Keratinocyte (primary cell): ENCODE results near the gene CDH16. TPM values are rescaled to one million over a fixed set of nuclear protein-coding genes. Genes with fewer than 3 reads are reported as not detected.

ENCODE experiments used
- DNase-seq: peaks from one replicate; pipeline ENCODE4 v3.0.0-alpha.2; 2011; ENCODE audit warnings: low read depth, missing footprints, low spot score
- FAIRE-seq: peaks from 2 replicates; lab custom pipeline; 2011; peaks lifted over from hg19 to GRCh38; lab: Jason Lieb, UNC
- H2AFZ ChIP-seq: 2 replicates; pipeline ENCODE4 v1.6.0; 2012; ENCODE audit warnings: low read length, control low read depth, inconsistent platforms; ENCODE audit not compliant: control insufficient read depth
- H3K27ac ChIP-seq: 2 replicates; pipeline ENCODE4 v1.5.1; 2011; ENCODE audit warnings: low read length; ENCODE audit not compliant: control insufficient read depth, insufficient read depth
- H3K27me3 ChIP-seq: 3 replicates; pipeline ENCODE4 v1.6.0; 2011; ENCODE audit warnings: low read length; ENCODE audit not compliant: control insufficient read depth, insufficient read depth; ENCODE audit errors: extremely low read depth
- H3K36me3 ChIP-seq, 2 experiments: 2 replicates in 1 of 2; 3 replicates in 1 of 2; pipeline ENCODE4 v1.5.1; 2011; ENCODE audit warnings: low read length in 2 of 2, mild to moderate bottlenecking in 1 of 2; ENCODE audit not compliant: control insufficient read depth in 2 of 2, insufficient read depth in 2 of 2; ENCODE audit errors: extremely low read depth in 1 of 2
- H3K4me1 ChIP-seq: 3 replicates; pipeline ENCODE4 v1.5.1; 2011; ENCODE audit warnings: low read length; ENCODE audit not compliant: control insufficient read depth, insufficient read depth; ENCODE audit errors: extremely low read depth
- H3K4me2 ChIP-seq: 3 replicates; pipeline ENCODE4 v1.6.0; 2011; ENCODE audit warnings: low read depth, low read length; ENCODE audit not compliant: control insufficient read depth, insufficient read depth; ENCODE audit errors: extremely low read depth
- H3K4me3 ChIP-seq, 3 experiments: fragments of 200-600 bp in 1 of 3; sonication (generic) in 1 of 3; 2 replicates in 2 of 3; 3 replicates in 1 of 3; pipeline ENCODE4 v1.5.1; 2011 to 2016; ENCODE audit warnings: low read length in 3 of 3, mild to moderate bottlenecking in 3 of 3, control low read depth in 2 of 3, inconsistent platforms in 1 of 3, low read depth in 1 of 3, mixed read lengths in 1 of 3, mixed run types in 1 of 3, moderate library complexity in 1 of 3; ENCODE audit not compliant: control insufficient read depth in 2 of 3, insufficient read depth in 2 of 3; ENCODE audit errors: extremely low read depth in 1 of 3
- H3K79me2 ChIP-seq: 2 replicates; pipeline ENCODE4 v1.6.0; 2012; ENCODE audit warnings: low read length; ENCODE audit not compliant: control insufficient read depth, insufficient read depth
- H3K9ac ChIP-seq: 3 replicates; pipeline ENCODE4 v1.6.0; 2011; ENCODE audit warnings: low read length; ENCODE audit not compliant: control insufficient read depth, insufficient read depth; ENCODE audit errors: extremely low read depth
- H3K9me1 ChIP-seq: 3 replicates; pipeline ENCODE4 v1.6.0; 2011; ENCODE audit warnings: low read length; ENCODE audit not compliant: control insufficient read depth, insufficient read depth; ENCODE audit errors: extremely low read depth
- H3K9me3 ChIP-seq: 2 replicates; pipeline ENCODE4 v1.5.1; 2012; ENCODE audit warnings: low read depth, low read length; ENCODE audit not compliant: control insufficient read depth
- H4K20me1 ChIP-seq: 3 replicates; pipeline ENCODE4 v1.6.0; 2011; ENCODE audit warnings: low read length; ENCODE audit not compliant: control insufficient read depth, insufficient read depth; ENCODE audit errors: extremely low read depth
- CTCF ChIP-seq, 3 experiments: IDR thresholded peaks in 1 of 3; conservative IDR thresholded peaks in 1 of 3; optimal IDR thresholded peaks in 1 of 3; 2 replicates in 2 of 3; 3 replicates in 1 of 3; pipeline versions ENCODE3 to v1.5.1; 2011; ENCODE audit warnings: low read length in 3 of 3, mild to moderate bottlenecking in 3 of 3, moderate library complexity in 2 of 3, control low read depth in 1 of 3, inconsistent platforms in 1 of 3; ENCODE audit not compliant: insufficient read depth in 2 of 3; ENCODE audit errors: extremely low read depth in 1 of 3
- EZH2 ChIP-seq: IDR thresholded peaks from one replicate; pipeline ENCODE4 v1.6.1; 2012; ENCODE audit warnings: inconsistent platforms, mild to moderate bottlenecking, low read length, moderate library complexity
- dilution Hi-C: fragments of 300-500 bp; cut with MboI; formaldehyde crosslinking; loops from one replicate; pipeline ENCODE4 v1.7.0; 2020; ENCODE audit warnings: low sequenced_read_pairs; ENCODE audit not compliant: extremely low pct_ligation_motif_present
- polyA plus RNA-seq, 5 experiments: library from polyadenylated mRNA; depleted of rRNA in 3 of 5; stranded (reverse) in 3 of 5; stranded (forward) in 1 of 5; unstranded in 1 of 5; fragments of >200 nt; gene quantifications; 1 replicate in 1 of 5; 2 replicates in 3 of 5; 3 replicates in 1 of 5; pipeline versions ENCODE4 v1.2.1 to v1.2.3, GENCODE V29; 2011 to 2012; ENCODE audit warnings: missing spikeins in 2 of 5, low read depth in 1 of 5, low replicate concordance in 1 of 5

The CDH16 gene
- polyA plus RNA-seq, 1 donor (not counting 4 experiments of a cell fraction or from before 2014, with no cell fraction given), result 0.45 TPM

DNA sequence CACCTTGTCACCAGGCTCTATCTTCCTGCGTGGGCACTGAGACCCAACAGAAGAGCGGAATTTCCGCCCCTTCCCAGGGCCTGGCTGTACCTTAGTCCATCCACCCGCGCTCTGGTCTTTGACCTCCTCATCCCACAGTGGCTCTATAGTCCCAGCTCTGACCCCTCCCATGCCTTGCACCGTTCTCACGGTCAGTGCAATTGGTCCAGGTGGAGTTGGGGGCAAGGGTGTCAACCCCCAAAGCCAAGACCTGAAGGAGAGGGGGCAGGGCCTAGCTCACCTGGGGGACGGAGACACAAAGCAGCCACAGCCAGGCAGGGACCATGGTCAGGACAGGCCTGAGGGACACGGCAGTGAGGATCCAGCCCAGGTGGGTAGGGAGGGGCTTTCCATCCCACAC, 944 bp downstream of the CDH16 start:
- no peak overlapping the region for H3K9ac ChIP-seq
- no peak overlapping the region for H2AFZ ChIP-seq
- H3K79me2 ChIP-seq, result no peaks in the 10 kb centered on the region
- peaks cover 3% of the 10 kb centered on the region for H3K4me1 ChIP-seq
- no peak overlapping the region for H3K4me2 ChIP-seq
- no peak for TF ChIP-seq EZH2
- TF ChIP-seq CTCF (optimal IDR thresholded peaks at IDR 0.05 in 1 of 3, IDR thresholded peaks at IDR 0.05 in 1 of 3, conservative IDR thresholded peaks at IDR 0.05 in 1 of 3; ENCODE audit: extremely low read depth in 1 of 3, insufficient read depth in 2 of 3, low read length in 3 of 3), result no peak
- H3K27ac ChIP-seq, result no peak overlapping the region
- dilution Hi-C loops, result no loop called here
- H3K9me1 ChIP-seq, result no peaks in the 10 kb centered on the region
- H3K4me3 ChIP-seq, result no peak overlapping the region
- no peaks in the 10 kb centered on the region for H4K20me1 ChIP-seq
- H3K9me3 ChIP-seq, result no peaks in the 10 kb centered on the region
- DNase-seq, result no peak
- FAIRE-seq, result no peak
- no peaks in the 10 kb centered on the region for H3K36me3 ChIP-seq
- H3K27me3 ChIP-seq, result peaks cover 13% of the 10 kb centered on the region

DNA sequence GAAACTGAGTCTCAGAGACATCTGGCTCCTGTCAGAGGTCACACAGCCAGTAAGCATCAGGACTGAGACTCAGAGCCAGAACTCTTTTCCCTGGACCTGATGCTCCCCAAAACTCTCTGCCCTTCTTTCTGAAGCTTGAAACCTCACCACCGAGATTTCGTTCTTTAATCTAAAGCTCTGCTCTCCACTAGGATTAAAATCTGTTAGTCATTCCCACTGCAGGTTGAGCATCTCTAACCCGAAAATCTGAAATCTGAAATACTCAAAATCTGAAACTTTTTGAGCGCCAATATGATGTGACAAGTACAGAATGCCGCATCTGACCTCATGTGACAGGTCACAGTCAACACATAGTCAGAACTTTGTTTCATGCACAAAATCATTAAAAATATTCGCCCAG, 2.2 kb downstream of the CDH16 start:
- no peak overlapping the region for H3K9ac ChIP-seq
- H3K9me3 ChIP-seq, result no peaks in the 10 kb centered on the region
- no peak overlapping the region for H2AFZ ChIP-seq
- peaks cover 8% of the 10 kb centered on the region for H3K27me3 ChIP-seq
- H3K27ac ChIP-seq, result no peak overlapping the region
- H3K4me3 ChIP-seq, result no peak overlapping the region
- no peak for DNase-seq
- H3K9me1 ChIP-seq, result no peaks in the 10 kb centered on the region
- H4K20me1 ChIP-seq, result no peaks in the 10 kb centered on the region
- FAIRE-seq, result no peak
- dilution Hi-C loops, result no loop called here
- no peaks in the 10 kb centered on the region for H3K79me2 ChIP-seq
- no peak overlapping the region for H3K4me2 ChIP-seq
- peaks cover 5% of the 10 kb centered on the region for H3K4me1 ChIP-seq
- TF ChIP-seq CTCF (optimal IDR thresholded peaks at IDR 0.05 in 1 of 3, IDR thresholded peaks at IDR 0.05 in 1 of 3, conservative IDR thresholded peaks at IDR 0.05 in 1 of 3; ENCODE audit: extremely low read depth in 1 of 3, insufficient read depth in 2 of 3, low read length in 3 of 3) (no peak), EZH2 (no peak)
- no peaks in the 10 kb centered on the region for H3K36me3 ChIP-seq
